Fibroblast of skin of left biceps (primary cell): Measurements from ENCODE around the gene MSLN.
"Not testable (repeated sequence)": the region's sequence is repeated elsewhere in the genome, so short reads cannot be mapped to it uniquely, and the experiment has no call there.

Experiments
- DNase-seq, 2 experiments: peaks; one replicate each; pipeline ENCODE4 v3.0.0-alpha.2; 2013; ENCODE audit warnings: low read depth in 2 of 2

MSLN gene

DNA sequence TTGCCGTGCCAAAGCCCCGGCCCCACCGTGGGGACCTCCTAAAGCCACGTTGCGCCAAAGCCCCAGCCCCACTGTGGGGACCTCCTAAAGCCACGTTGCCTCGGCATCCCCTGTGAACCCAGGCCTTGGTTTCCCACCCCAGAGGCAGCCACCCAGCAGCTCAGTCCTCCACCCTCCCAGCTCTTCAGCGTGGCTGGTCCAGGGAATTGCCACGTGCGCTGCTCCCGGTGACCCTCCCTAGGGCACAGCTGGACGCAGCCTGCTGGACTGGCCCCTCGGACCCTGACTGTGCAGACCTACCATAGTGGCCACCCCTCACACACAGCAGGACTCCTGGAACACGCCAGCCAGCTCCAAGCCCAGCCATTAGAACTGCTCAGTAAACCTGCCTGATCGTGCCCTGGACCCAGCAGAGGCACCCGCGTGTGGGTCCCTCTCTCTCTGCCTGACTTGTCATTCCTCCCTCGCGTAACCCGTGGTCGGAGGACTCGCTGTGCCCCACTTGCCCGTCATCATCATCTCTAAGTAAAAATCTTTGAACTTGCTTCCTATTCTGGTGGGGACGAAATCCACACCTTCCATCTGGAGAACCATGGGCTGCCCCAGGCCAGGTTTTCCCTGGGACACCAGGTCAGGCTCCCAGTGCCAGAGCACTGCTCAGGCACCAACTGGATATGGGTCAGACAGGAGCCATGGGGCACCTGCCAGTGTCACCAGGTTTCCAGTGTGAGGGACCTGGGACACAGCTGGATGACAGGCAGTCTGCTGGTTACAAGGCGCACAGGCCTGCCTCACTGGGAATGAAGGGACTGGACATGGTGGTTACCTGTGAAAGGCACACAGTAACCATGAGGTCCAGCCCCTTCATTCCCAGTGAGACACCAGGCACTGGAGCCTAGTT, 25.3 kb upstream of the MSLN start:
- no peak for DNase-seq

DNA sequence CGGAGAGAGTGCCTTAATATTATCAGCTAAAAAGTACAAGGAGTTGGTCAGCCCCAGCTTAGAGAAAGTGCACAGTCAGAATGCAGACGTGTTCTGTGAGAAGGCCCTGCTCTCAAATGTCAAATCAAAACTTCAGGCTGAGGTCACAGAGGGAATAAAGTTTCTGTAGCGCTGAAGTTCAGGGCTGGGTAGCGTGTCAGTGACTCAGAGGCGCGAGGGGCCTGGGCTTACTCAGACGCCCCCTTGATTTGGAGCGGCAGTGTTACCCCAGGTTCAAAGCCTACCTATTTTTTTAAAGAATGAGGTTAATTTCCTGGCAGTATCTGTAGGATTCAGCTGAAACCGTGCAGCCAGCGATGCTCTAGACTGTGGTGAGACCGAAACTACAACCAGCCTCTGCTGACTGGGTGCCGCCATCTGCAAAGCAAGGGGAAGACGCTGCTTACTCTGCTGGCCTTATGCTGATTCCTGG, 24.5 kb upstream of the MSLN start:
- no peak for DNase-seq

DNA sequence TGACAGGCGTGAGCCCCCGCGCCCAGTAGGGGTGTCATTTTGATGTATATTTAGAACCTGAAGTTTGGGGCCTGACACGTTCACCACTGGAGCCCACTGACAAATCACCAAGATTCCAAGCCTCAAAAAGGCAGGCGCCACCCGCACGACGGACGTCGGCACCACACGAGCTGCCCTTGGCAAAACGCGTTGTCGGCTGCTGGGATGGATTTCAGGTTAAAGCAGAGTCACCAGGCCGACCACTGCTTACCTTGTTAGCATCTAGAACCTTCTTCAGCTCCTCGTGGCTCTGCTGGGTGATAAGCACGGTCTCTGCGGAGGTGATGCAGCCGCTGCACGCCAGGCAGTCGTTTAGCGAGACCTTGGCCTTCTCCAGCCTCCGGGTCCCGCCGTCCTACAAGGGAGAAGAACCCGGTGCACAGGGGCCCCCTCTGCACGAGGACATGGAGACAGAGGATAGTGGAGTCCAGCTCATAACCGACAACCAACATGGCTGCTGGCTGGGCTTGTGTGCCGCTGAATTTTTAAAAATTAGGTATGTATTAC, 23.5 kb upstream of the MSLN start:
- DNase-seq, result no peak

DNA sequence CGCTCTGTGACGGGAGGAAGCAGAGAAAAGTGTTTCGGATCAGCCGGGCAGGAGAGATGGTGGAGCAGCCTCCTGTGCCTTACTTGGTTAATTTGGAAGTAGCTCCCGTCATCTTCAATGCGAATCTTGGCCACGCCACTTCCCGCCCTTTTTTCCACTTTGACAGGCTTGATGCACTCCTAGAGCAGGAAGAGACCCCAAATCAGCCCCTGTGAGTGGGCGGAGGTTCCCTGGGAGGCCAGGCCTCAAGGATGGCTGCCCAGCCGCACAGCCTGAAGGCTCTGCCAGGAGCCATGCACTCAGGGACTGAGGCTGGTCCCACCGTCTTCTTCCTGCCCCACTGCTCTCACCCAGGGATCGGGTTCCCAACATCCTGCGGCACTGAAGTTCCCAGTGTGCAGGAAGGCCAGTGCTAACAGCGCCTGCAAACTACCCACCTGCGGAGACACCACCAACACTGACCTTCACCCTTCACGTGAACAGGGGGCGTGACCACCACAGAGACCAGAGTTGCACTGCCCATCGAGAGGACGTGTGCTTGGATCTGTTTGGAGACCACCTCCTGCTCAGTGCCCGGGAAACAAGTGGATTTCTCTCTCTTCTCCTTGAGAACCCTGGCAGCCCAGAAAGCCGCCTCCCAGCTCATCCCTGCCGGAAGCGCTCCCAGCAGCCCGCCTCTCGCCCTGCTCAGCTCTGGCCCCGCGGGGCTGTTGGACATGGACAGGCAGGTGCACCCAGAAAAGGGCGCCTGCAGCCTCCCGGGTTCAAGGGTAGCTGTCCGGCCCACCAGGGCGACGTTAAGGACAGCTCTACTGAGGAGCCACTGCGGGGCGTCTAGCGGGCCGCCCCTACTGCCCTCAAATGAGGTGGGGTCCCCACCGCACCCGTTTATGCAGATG, 20.7 kb upstream of the MSLN start:
- DNase-seq, result no peak

DNA sequence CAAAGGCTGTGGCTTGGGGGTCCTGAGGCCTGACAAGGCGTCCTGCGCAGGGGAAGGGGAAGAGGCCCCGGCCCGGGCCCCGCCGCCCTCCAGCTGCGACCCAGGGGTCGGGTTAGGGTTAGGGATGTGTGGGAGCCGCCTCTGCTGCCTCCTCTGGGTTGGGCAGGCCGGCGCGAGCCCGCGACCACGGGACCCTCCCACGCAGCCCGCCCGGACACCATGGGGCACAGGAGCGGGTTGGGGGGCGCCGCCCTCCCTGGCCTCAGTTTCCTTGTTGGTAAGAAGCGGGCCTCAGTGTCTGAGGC, 20.1 kb upstream of the MSLN start:
- no peak for DNase-seq

DNA sequence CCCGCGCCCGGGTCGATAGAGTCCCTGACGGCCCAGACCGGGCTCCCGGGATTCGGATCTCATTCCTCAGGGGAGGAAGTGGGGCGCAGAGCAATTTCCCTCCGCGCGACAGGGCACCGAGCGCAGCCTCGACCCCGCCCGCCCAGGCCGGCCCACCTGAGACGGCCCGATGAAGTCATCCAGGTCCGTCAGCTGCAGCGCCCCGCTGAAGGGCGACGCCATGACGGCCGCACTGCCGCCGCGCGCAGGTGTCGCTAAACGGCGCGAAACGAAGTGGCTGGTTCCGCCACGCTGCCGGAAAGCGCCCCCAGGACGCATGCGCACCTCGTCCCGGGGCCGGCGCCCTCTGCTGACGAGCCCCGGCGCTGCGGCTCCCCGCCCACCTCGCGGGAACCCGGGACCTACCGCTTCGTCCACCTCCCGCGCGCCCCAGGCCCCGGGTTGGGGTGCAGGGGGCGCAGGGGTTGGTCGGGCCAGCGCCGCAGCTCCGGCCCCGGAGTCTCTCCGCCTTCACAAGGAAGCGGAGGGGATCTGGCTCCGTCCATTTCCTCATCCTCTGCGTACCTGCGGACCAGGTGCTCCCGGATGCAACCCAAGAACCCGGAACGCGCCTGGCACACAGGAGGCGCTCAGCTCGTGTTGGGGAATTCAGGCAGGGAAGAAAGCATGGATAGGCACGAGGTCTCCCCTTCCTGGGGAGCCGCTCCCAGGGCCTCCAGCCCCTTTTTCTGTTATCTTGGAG, 19.6 kb upstream of the MSLN start, which contains the start of gene CIAO3:
Gene CIAO3, minus strand, starts transcription at position 234 of the 742 bp plus-strand sequence. Its CDS starts 12 bp downstream, at position 222.
- peak; percentile 69 to 73 for DNase-seq

DNA sequence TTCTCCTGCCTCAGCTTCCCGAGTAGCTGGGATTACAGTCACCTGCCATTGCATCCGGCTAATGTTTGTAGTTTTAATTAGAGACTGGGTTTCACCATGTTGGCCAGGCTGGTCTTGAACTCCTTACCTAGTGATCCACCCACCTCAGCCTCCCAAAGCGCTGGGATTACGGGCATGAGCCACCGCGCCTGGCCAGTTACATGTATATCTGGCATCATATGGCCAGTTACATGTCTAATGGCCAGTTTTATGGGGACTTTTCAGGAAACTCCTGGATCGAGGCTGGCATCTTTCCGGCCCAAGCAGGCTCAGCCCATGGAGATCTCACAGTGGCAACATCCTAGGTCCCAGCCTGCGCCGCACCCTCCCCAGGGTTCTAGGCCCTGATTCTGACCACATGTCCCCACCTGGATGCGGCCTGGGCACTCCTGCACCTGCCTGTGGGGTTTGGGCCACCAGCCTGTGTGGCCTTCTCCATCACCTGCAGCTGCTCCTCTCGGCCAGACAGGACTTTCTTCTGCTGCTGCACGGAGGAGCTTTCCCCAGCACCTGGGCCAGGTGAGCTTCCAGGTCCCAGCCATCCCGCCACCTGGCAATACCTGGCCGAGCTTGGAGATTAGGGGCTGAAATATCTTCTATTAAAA, 18.4 kb upstream of the MSLN start:
- DNase-seq, result no peak

DNA sequence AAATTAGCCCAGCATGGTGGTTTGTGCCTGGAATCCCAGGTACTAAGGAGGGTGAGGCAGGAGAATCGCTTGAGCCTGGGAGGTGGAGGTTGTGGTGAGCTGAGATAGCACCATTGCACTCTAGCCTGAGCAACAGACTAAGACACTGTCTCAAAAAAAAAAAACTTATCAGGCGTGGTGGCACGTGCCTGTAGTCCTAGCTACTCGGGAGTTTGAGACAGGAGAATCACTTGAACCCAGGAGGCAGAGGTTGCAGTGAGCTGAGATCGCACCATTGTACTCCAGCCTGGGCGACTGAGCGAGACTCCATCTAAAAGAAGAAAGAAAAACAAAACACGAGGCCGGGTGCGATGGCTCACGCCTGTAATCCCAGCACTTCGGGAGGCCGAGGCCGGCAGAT, 17.6 kb upstream of the MSLN start:
- DNase-seq, result not testable (repeated sequence)

DNA sequence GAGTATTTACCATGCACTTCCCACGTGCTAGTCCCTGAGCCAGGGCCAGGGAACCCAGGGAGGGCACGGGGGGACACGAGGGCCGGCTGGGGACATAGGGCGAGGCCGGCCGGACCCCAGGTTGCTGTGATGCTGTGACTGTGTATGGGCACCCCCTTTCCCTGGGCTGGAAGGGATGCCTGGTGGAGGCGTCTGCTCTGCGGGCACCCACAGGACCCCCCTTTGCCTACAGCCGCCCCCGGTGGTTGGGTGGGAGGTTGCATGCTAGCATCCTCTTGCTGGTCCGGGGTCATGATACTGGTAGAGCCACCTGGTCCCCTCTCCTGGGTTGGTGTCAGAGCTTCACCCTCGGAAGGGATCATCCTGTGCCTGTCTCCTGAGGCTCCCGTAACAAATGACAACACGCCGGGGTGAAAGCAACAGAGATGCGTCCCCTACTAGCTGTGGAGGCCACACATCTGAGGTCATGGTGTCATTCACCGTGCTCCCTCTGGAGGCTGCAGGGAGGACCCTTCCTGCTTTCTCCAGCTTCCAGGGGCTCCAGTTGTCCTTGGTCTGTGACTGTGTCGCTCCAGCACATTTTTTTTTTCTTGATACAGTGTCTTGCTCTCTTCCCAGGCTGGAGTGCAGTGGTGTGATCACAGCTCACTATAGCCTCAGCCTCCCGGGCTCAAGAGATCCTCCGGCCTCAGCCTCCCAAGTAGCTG, 16.6 kb upstream of the MSLN start:
- no peak for DNase-seq

DNA sequence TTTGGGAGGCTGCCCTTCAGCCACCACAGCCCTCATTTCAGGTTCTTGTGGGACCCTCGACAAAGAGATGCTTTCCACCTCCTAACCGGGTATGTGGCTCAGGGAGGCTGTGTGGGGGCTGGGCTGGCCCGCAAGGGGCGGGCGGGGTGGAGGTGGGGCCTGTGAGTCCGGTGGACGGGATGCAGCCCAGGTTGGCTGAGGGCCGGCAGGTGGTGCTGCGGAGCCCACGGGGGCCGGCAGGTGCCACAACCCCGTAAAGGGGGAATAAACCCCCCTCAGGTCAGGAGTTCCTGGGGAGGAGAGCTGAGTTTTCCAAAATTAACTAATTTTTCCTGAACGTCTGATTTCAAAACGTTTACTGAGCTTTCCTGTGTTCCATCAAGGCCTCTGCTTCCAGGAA, 14.8 kb upstream of the MSLN start:
- DNase-seq, result no peak

DNA sequence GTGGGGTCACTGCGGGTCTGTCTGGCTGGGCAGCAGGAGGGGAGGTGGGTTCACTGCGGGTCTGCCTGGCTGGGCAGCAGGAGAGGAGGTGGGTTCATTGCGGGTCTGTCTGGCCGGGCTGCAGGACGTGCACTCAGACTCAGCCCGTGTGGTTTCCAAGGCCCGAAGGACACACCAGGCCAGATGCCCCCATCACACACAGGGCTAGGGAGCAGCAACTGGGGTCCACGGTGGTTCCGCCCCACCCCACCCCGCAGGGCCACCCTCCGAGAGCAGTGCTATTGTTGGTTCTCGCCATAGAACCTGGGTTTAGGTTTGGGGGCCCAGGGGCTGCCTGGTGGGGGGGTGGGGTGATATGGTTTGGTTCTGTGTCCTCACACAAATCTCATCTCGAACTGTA, 13.9 kb upstream of the MSLN start:
- no peak for DNase-seq

DNA sequence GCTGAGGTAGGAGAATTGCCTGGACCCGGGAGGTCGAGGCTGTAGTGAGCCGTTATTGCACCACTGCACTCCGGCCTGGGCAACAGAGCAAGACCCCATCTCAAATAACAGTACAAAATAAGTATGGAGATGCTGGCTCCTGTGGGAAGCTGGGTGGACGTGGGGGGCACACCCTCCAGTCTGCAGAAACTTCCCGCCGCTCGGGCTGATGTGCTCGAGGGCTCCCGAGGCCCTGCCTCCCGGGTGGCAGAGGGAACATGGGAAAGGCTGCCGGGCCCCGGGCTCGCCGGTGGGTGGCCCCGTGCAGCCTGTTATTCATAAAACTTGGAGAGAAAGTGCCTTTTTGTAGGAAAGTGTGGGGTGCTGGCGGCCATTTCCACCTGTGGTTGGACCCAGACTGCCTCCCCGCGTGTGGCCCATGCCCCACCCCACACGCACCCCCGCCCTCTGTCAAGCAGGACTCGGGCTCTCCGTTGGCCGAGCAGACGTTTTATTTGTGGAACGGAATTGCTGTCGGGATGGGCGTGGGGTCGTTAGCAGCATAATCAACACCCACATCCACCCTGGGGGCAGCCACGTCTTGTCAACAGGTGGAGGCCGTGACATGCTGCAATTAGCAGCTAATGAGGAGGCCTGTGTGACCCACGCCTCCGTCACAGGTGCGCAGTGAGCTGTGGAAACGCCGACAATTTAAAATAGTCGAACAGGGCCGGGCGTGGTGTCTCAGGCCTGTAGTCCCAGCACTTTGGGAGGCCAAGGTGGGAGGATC, 12.4 kb upstream of the MSLN start:
- DNase-seq, result no peak

DNA sequence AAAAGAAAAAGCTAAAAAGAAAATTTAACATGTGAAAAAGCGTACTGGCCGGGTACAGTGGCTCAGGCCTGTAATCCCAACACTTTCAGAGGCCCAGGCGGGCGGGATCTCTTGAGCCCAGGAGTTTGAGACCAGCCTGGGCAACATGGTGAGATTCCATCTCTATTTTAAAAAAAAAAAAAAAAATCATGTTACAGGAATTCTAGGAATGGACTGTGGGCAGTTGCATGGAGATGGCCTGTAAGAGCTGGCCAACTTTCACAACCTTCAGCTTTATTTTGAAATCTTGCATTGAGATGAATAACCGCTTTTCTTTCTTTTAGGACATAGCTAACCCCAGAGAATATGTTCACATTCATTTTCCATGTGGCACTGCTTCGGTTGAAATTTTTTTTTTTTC, 11.5 kb upstream of the MSLN start:
- DNase-seq, result peak; percentile 33 to 42

DNA sequence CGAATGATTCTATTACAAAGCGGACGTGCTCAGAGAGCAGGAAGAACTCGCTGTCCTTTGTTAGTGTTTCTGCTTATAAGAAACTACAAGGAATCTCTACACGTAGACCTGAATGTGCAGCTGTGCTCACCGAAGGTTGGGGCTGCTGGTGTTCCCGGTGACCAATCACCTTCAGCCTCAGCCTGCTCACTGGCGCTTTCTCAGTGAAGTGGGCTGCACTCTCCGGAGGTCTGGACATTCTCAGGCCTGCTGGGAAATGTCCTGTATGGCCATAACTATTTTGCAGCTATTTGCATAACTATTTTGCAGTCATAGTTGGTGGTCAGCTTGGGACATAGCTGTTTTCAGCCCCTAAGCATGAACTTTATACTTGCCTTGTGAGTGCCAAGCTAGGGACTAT, 10.0 kb upstream of the MSLN start:
- no peak for DNase-seq

DNA sequence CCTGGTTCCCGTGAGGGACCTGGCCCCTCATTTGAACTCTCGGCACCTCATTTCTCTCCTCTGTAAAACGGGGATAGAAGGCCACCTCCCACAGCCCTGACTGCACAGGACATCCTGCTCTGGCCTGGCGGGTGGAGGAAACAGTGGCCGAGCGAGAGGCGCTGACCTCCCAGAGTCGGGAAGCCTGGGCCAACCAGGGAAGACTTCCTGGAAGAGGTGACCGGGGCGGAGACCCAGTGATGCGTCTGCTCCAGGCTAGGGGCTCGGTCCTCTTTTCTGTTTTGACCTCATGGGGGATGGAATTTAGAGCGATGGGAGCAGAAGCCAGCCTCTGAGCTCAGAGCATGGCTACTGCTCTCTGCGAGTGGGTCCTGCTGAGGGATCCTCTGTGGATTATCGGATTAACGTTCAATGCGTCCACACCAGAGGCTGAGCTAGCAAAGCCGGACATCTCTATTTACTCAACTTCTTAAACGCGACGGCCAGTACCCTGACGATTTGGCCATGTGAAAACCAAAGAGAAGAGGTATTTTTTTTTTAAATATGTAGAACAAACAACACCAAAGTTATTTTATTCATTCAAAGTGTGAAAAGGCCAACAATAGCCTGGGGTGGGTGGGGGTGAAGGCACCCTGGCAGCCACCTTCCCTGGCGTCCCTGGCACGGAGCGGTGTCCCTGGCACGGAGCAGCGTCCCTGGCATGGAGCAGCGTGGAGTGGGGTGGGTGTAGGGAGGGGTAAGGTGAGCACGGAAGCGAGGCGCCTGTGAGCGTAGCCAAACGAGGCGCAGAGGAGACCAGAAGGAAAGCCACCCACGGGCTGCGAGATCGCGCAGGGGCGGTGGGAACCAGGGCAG, 9.2 kb upstream of the MSLN start:
- no peak for DNase-seq

DNA sequence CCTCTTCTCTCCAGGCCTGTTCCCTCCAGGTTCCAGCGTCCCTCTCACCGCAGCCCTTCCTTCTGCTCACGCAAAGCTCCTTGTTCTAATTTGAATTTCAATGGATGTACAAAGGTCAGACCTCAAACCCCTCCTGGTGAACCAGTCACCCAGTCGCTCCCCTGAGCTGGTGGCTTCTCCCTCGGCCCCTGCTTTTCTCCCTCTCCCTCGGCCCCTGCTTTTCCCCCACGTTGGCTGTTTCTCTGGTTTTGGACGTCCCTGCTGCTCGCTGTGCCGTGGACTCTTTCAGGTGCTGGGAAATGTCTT, 8.6 kb upstream of the MSLN start:
- DNase-seq, result no peak

DNA sequence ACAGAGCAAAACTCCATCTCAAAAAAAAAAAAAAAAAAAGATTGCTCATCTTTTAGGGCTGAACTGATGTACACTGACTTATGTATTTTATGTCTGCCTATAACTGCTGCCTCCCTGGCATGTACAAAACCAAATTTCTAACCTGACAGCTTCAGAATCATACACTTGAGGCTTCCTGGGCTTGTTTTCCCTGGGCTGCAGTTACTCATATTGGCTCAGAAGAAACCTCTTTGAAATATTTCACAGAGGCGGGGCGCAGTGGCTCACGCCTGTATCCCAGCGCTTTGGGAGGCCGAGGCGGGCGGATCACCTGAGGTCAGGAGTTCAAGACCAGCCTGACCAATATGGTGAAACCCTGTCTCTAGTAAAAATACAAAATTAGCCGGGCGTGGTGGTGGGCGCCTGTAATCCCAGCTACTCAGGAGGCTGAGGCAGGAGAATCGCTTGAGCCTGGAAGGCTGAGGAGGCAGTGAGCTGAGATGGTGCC, 6.4 kb upstream of the MSLN start:
- DNase-seq, result not testable (repeated sequence)

DNA sequence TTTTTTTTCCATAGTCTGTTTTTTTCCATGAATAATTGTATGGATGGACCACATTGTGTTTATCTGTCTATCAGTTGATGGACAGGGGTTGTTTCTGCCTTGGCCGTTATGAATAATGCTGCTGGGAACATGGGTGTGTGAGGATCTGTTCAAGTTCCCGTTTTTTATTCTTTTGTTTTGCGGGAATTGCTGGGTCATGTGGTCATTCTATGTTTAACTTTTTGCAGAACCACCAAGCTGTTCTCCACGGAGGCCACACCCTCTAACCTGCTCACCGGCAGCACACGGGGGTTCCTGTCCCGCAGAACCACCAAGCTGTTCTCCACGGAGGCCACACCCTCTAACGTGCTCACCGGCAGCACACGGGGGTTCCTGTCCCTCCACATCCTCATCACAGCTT, 5.9 kb upstream of the MSLN start:
- DNase-seq, result no peak

DNA sequence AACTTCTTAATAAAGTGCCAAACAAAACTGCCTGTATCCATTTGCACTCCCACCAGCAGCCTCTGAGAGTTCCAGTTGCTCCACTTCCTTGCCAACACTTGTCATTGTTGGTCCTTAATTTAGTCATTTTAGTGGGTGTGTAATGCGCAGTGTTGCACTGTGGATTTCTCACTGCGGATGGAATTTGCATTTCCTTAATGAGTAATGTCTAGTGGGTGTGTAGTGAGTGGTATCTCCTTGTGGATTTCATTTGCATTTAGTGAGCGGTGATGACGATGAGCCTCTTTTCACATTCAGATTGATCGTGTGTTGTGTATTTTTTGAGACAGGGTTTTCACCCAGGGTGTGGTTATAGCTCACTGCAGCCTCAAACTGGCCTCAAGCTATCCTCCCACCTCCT, 4.1 kb upstream of the MSLN start:
- no peak for DNase-seq
